Body of pancreas (tissue), 4 donors: ENCODE results near the gene FHOD3. TPM values are rescaled to one million over a fixed set of nuclear protein-coding genes. Genes with fewer than 3 reads are reported as not detected.

Source experiments
- ATAC-seq: fragments of 150-250 bp; one replicate; pipeline ENCODE4 v1.9.1; 2016
- DNase-seq, 4 donors: peaks; one replicate each; pipeline ENCODE4 v3.0.0-alpha.2; 2019
- H3K27ac ChIP-seq, 4 donors: fragments of 200-600 bp; sonication (generic); 1 replicate in 3 of 4; 2 replicates in 1 of 4; pipeline versions ENCODE4 v1.5.1 to v1.6.1; 2016 to 2019; ENCODE audit warnings: mild to moderate bottlenecking in 1 of 4, mixed read lengths in 1 of 4, moderate library complexity in 1 of 4
- H3K27me3 ChIP-seq, 2 donors: fragments of 200-600 bp; sonication (generic); one replicate each; pipeline ENCODE4 v1.6.0; 2016; ENCODE audit warnings: mild to moderate bottlenecking in 1 of 2
- H3K36me3 ChIP-seq, 2 donors: fragments of 200-600 bp; sonication (generic); replicated peaks in 1 of 2; 2 replicates each; pipeline ENCODE4 v1.5.1; 2016; ENCODE audit warnings: low read depth in 2 of 2; ENCODE audit not compliant: insufficient read depth in 1 of 2
- H3K4me1 ChIP-seq: fragments of 200-600 bp; sonication (generic); one replicate; pipeline ENCODE4 v1.6.0; 2016
- H3K4me3 ChIP-seq, 2 donors: fragments of 200-600 bp; sonication (generic); 1 replicate in 1 of 2; 2 replicates in 1 of 2; pipeline ENCODE4 v1.5.1; 2016 to 2019
- H3K9me3 ChIP-seq, 3 donors: fragments of 200-600 bp; sonication (generic); 1 replicate in 2 of 3; 2 replicates in 1 of 3; pipeline ENCODE4 v1.5.1; 2016
- CTCF ChIP-seq, 7 experiments: fragments of 450-650 bp in 4 of 7; fragments of 200-600 bp in 3 of 7; sonication (generic) in 3 of 7; IDR thresholded peaks; one replicate each; pipeline ENCODE4 v1.5.1; 2016 to 2019; ENCODE audit warnings: antibody characterized with exemption in 7 of 7
- POLR2A ChIP-seq, 3 donors: fragments of 450-650 bp; IDR thresholded peaks; one replicate each; pipeline ENCODE4 v1.6.1; 2016; ENCODE audit warnings: antibody characterized with exemption in 3 of 3, mild to moderate bottlenecking in 2 of 3
- WGBS, 2 donors: methylation state at CpG; one replicate each; pipeline ENCODE4 v1.1.5; 2017; 5-methylcytosine and 5-hydroxymethylcytosine counted together
- intact Hi-C: fragments of 100-400 bp; cut with DNase I; formaldehyde crosslinking; loops from one replicate; pipeline ENCODE4 v1.15.1; 2023
- total RNA-seq, 2 donors: library from RNA; depleted of rRNA; stranded (reverse); fragments of >200 nt; gene quantifications; one replicate each; pipeline ENCODE4 v1.1.0, GENCODE V29; 2016

FHOD3 gene
- total RNA-seq, 2 donors from 2014 or later = 0.52 to 2.0 TPM

GRCh38 chr18:36613810-36614209 is 316.3 kb downstream of the FHOD3 start:
- no peak for TF ChIP-seq POLR2A (IDR thresholded peaks at IDR 0.05)
- no peak for TF ChIP-seq CTCF (IDR thresholded peaks at IDR 0.05)
- whole genome bisulfite sequencing, 2 donors = 70 to 79% methylated on average over 3 of the region's 3 CpGs
- Histone ChIP-seq H3K27ac (no peak overlapping the region), H3K4me3 (no peak overlapping the region), H3K27me3 (no peaks in the 10 kb centered on the region), H3K9me3 (no peaks in the 10 kb centered on the region), H3K4me1 (no peaks in the 10 kb centered on the region), H3K36me3 (no peaks in the 10 kb centered on the region)
- DNase-seq = no peak
- ATAC-seq = no peak
- intact Hi-C loops = no loop called here

- H3K36me3 ChIP-seq = no peaks in the 10 kb centered on the region
- H3K9me3 ChIP-seq = no peaks in the 10 kb centered on the region
- 44 to 47% methylated on average over 2 of the region's 2 CpGs for WGBS, 2 donors
- H3K27me3 ChIP-seq = no peaks in the 10 kb centered on the region
- ATAC-seq = no peak
- intact Hi-C loops = no loop called here
- no peak overlapping the region for H3K4me3 ChIP-seq
- H3K4me1 ChIP-seq = no peaks in the 10 kb centered on the region
- DNase-seq = no peak
- H3K27ac ChIP-seq = no peak overlapping the region
- TF ChIP-seq POLR2A (IDR thresholded peaks at IDR 0.05) (no peak), CTCF (IDR thresholded peaks at IDR 0.05) (no peak)
Measured at GRCh38 chr18:36620788-36621187, 323.3 kb downstream of the FHOD3 start.

DNA sequence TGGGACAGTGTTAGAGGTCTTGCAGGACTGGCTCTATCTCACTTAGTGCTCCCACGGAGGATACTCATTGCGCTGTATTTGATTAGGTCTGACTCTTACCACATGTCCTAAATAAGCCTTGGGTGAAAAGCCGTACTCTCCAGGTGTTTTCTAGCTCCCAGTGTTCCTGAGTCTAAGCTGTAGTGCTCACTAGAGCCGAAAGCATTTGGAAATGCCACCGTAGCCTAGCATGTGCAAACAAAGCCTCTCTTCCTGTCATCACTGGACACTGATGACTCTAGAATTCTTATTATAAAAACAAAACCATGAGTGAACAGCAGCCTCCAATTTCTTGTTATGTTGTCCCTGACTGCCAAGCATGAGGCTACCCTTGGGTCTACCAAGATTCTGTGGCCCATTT is 325.1 kb downstream of the FHOD3 start:
- Histone ChIP-seq H3K27me3 (no peaks in the 10 kb centered on the region), H3K36me3 (no peaks in the 10 kb centered on the region), H3K27ac (no peak overlapping the region), H3K4me3 (no peak overlapping the region), H3K9me3 (no peaks in the 10 kb centered on the region), H3K4me1 (no peaks in the 10 kb centered on the region)
- ATAC-seq (no peak), DNase-seq (no peak)
- intact Hi-C loops = no loop called here
- 87 to 89% methylated on average over 5 of the region's 5 CpGs for WGBS, 2 donors
- TF ChIP-seq CTCF (IDR thresholded peaks at IDR 0.05) = no peak
- no peak for TF ChIP-seq POLR2A (IDR thresholded peaks at IDR 0.05)

- Histone ChIP-seq H3K27me3 (no peaks in the 10 kb centered on the region), H3K36me3 (no peaks in the 10 kb centered on the region), H3K9me3 (no peaks in the 10 kb centered on the region), H3K4me3 (no peak overlapping the region), H3K27ac (no peak overlapping the region), H3K4me1 (no peaks in the 10 kb centered on the region)
- DNase-seq (no peak), ATAC-seq (no peak)
- 31 to 53% methylated on average over 1 of the region's 1 CpG for WGBS, 2 donors
- no peak for TF ChIP-seq CTCF (IDR thresholded peaks at IDR 0.05)
- intact Hi-C loops = no loop called here
Measured at GRCh38 chr18:36623091-36623490, 325.6 kb downstream of the FHOD3 start.

GRCh38 chr18:36623681-36624190 is 326.2 kb downstream of the FHOD3 start:
- intact Hi-C loops = no loop called here
- WGBS, 2 donors = 60 to 62% methylated on average over 4 of the region's 4 CpGs
- no peak for TF ChIP-seq POLR2A (IDR thresholded peaks at IDR 0.05)
- TF ChIP-seq CTCF (IDR thresholded peaks at IDR 0.05) = no peak

More at GRCh38 chr18:36623681-36624190, 326.2 kb downstream of the FHOD3 start:
- no peak overlapping the region for H3K27ac ChIP-seq
- no peaks in the 10 kb centered on the region for H3K36me3 ChIP-seq
- no peaks in the 10 kb centered on the region for H3K4me1 ChIP-seq
- ATAC-seq (no peak), DNase-seq (no peak)
- no peak overlapping the region for H3K4me3 ChIP-seq
- H3K9me3 ChIP-seq = no peaks in the 10 kb centered on the region
- H3K27me3 ChIP-seq = no peaks in the 10 kb centered on the region
